GM12878 (cell line): Measurements from ENCODE around the gene GSPT1. TPM values are rescaled to one million over a fixed set of nuclear protein-coding genes. Genes with fewer than 3 reads are reported as not detected.
A peak's percentile ranks its signal among the peaks of the same experiment; 100 is the strongest.

Experiments used
- ATF7 ChIP-seq: fragments of 450-650 bp; IDR thresholded peaks from 2 replicates; pipeline ENCODE4 v1.6.1; 2016; ENCODE audit warnings: low read depth, mild to moderate bottlenecking
- CEBPZ ChIP-seq: fragments of 150-350 bp; IDR thresholded peaks from 2 replicates; pipeline ENCODE4 v1.6.1; 2016; ENCODE audit warnings: low read depth, low read length
- CHD2 ChIP-seq: IDR thresholded peaks from 2 replicates; pipeline ENCODE4 v1.6.1; 2011; ENCODE audit warnings: low read depth, low read length, improper control_type of control experiment, borderline replicate concordance
- CHD4 ChIP-seq: fragments of 200-600 bp; sonication (generic); IDR thresholded peaks from 2 replicates; pipeline ENCODE4 v1.6.1; 2016; ENCODE audit warnings: mild to moderate bottlenecking
- EZH2 ChIP-seq: IDR thresholded peaks from 2 replicates; pipeline ENCODE4 v1.6.1; 2012; ENCODE audit warnings: low read depth, mild to moderate bottlenecking, control low read depth, inconsistent platforms, low read length, borderline replicate concordance; ENCODE audit not compliant: control insufficient read depth
- HDAC6 ChIP-seq: fragments of 200-600 bp; sonication (generic); IDR thresholded peaks from one replicate; pipeline ENCODE4 v1.8.0; 2017; ENCODE audit warnings: antibody characterized with exemption; ENCODE audit not compliant: unreplicated experiment
- JUNB ChIP-seq: IDR thresholded peaks from 2 replicates; pipeline ENCODE4 v1.6.1; 2016; ENCODE audit warnings: antibody characterized with exemption, mild to moderate bottlenecking
- MEF2A ChIP-seq: IDR thresholded peaks from 2 replicates; pipeline ENCODE4 v1.6.1; 2011; ENCODE audit warnings: low read depth, mild to moderate bottlenecking, low read length, moderate library complexity; ENCODE audit not compliant: insufficient read depth
- NKRF ChIP-seq: fragments of 450-650 bp; conservative IDR thresholded peaks from 2 replicates; pipeline ENCODE4 v1.6.1; 2017; ENCODE audit warnings: mild to moderate bottlenecking, moderate library complexity
- PAX5 ChIP-seq: IDR thresholded peaks from 2 replicates; pipeline ENCODE4 v1.6.1; 2011; ENCODE audit warnings: low read depth, low read length, borderline replicate concordance
- POLR2A ChIP-seq: IDR thresholded peaks from 2 replicates; pipeline ENCODE4 v1.6.1; 2011; ENCODE audit warnings: low read depth, mild to moderate bottlenecking, low read length
- RBBP5 ChIP-seq: fragments of 200-600 bp; sonication (generic); conservative IDR thresholded peaks from 2 replicates; pipeline ENCODE4 v1.6.1; 2016
- SMARCA5 ChIP-seq: fragments of 450-650 bp; IDR thresholded peaks from 2 replicates; pipeline ENCODE4 v1.6.1; 2017; ENCODE audit warnings: mild to moderate bottlenecking
- STAT3 ChIP-seq: IDR thresholded peaks from 2 replicates; pipeline ENCODE4 v1.6.1; 2011; ENCODE audit warnings: low read depth, low read length, improper control_type of control experiment
- TBL1XR1 ChIP-seq: IDR thresholded peaks from 2 replicates; pipeline ENCODE4 v1.6.1; 2012; ENCODE audit warnings: low read depth, low read length, improper control_type of control experiment
- TCF12 ChIP-seq: IDR thresholded peaks from 2 replicates; pipeline ENCODE4 v1.6.1; 2011; ENCODE audit warnings: low read depth, mild to moderate bottlenecking, low read length
- TCF3 ChIP-seq: IDR thresholded peaks from 2 replicates; pipeline ENCODE4 v1.6.1; 2012; ENCODE audit warnings: low read depth, mild to moderate bottlenecking, low read length, borderline replicate concordance; ENCODE audit not compliant: insufficient read depth
- TCF7 ChIP-seq: IDR thresholded peaks from 2 replicates; pipeline ENCODE4 v1.6.1; 2014; ENCODE audit warnings: antibody characterized with exemption, borderline replicate concordance
- YY1 ChIP-seq: IDR thresholded peaks from 2 replicates; pipeline ENCODE4 v1.6.1; 2011; ENCODE audit warnings: low read depth, mild to moderate bottlenecking, low read length
- ZNF207 ChIP-seq: fragments of 450-650 bp; IDR thresholded peaks from 2 replicates; pipeline ENCODE4 v1.6.1; 2014; ENCODE audit warnings: antibody characterized with exemption, mild to moderate bottlenecking, borderline replicate concordance
- ZNF24 ChIP-seq: fragments of 450-650 bp; IDR thresholded peaks from 2 replicates; pipeline ENCODE4 v1.6.1; 2017; ENCODE audit warnings: antibody characterized with exemption, mild to moderate bottlenecking
- polyA plus RNA-seq, 11 experiments: library from polyadenylated mRNA; depleted of rRNA in 4 of 11; unstranded in 6 of 11; stranded (reverse) in 5 of 11; fragments of >200 nt; fragmentation: Nextera tagmentation in 4 of 11; fragmentation: Illumina TruSeq in 1 of 11; extraction: Ambion mirVana in 4 of 11; extraction: Trizol in 1 of 11; gene quantifications; 1 replicate in 1 of 11; 2 replicates in 10 of 11; pipeline versions ENCODE4 v1.2.1 to v1.2.3, GENCODE V29; 2011 to 2016; ENCODE audit warnings: inconsistent platforms in 2 of 11, missing spikeins in 2 of 11, low read depth in 1 of 11
- total RNA-seq, 4 experiments: library from RNA; depleted of rRNA in 3 of 4; stranded (reverse); fragments of >200 nt in 3 of 4; fragmentation: Illumina TruSeq in 1 of 4; extraction: Trizol in 1 of 4; gene quantifications; 2 replicates each; pipeline versions ENCODE4 v1.2.1 to v1.2.3, GENCODE V29; 2013 to 2021
- TF ChIP-seq, protein P1 (sequence below): fragments of 450-650 bp; IDR thresholded peaks from 2 replicates; pipeline ENCODE4 v1.6.1; 2017; ENCODE audit warnings: low read depth, mild to moderate bottlenecking, moderate library complexity

GSPT1 gene
- total and polyA plus RNA-seq, 10 of the 15 experiments (the other 5 are each of a cell fraction or from before 2014, with no cell fraction given) = 46.7 to 181 (median 99.6) TPM

DNA sequence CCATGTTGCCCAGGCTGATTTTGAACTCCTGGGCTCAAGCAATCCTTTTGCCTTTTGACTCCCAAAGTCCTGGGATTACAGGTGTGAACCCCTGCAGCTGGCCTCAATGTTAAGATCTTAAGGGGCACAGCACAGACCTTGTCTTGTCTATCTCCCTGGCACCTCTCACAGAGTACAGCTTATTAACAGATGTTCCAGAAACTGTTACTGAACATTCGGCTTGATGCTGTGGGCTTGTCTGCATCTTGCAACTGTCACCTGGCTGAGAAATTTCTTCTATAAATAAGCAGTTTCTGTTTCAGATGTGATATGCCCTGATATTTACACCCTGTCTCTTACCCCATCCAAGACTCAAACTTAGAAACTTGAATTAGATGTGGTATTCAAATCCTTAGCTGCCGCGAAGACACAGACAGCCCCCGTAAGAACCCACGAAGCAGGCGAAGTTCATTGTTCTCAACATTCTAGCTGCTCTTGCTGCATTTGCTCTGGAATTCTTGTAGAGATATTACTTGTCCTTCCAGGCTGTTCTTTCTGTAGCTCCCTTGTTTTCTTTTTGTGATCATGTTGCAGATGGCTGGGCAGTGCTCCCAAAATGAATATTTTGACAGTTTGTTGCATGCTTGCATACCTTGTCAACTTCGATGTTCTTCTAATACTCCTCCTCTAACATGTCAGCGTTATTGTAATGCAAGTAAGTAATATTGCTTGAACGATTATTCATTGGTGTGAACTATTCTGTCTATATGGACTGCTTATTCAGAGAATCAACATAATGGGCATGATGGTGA lies 49.2 kb upstream of the GSPT1 start, which contains the start of gene TNFRSF17 (continued):
- TF ChIP-seq ZNF207 (0 out of 2 replicates have a peak, but pooled peaks have one; percentile 56), ATF7 (peak; percentile 66), TCF3 (peak; percentile 91), CEBPZ (no peak), PAX5 (peak; percentile 86; the same call in 1 of the 2 replicates), TCF12 (peak; percentile 96), JUNB (peak; percentile 74), CHD2 (peak; percentile 81; the same call in 1 of the 2 replicates), HDAC6 (no peak), SMARCA5 (peak; percentile 77; the same call in 1 of the 2 replicates), STAT3 (no peak), ZNF24 (peak; percentile 60; the same call in 1 of the 2 replicates), MEF2A (peak; percentile 99), TCF7 (no peak), YY1 (peak; percentile 12; the same call in 1 of the 2 replicates), NKRF (peak; percentile 36), POLR2A (peak; percentile 60), EZH2 (no peak), TBL1XR1 (peak; percentile 94), CHD4 (no peak), RBBP5 (0 out of 2 replicates have a peak, but pooled peaks have one; percentile 41)
- TF ChIP-seq, protein P1, sequence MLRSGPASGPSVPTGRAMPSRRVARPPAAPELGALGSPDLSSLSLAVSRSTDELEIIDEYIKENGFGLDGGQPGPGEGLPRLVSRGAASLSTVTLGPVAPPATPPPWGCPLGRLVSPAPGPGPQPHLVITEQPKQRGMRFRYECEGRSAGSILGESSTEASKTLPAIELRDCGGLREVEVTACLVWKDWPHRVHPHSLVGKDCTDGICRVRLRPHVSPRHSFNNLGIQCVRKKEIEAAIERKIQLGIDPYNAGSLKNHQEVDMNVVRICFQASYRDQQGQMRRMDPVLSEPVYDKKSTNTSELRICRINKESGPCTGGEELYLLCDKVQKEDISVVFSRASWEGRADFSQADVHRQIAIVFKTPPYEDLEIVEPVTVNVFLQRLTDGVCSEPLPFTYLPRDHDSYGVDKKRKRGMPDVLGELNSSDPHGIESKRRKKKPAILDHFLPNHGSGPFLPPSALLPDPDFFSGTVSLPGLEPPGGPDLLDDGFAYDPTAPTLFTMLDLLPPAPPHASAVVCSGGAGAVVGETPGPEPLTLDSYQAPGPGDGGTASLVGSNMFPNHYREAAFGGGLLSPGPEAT = peak; percentile 67; the same call in 1 of the 2 replicates
